Erythroblast (primary cell): ENCODE results near the gene OPRM1.

Experiments used
- GATA1 ChIP-seq: IDR thresholded peaks from 2 replicates; pipeline ENCODE4 v1.6.1; 2011; ENCODE audit warnings: low read depth, mild to moderate bottlenecking, control low read depth, low read length, moderate library complexity
- POLR2A ChIP-seq: IDR thresholded peaks from 2 replicates; pipeline ENCODE4 v1.6.1; 2011; ENCODE audit warnings: mild to moderate bottlenecking, low read length

GRCh38 chr6:154154389-154154967 is 115.4 kb downstream of the OPRM1 start:
- TF ChIP-seq POLR2A (no peak), GATA1 (no peak)
